Naive B cell (primary cell): Measurements from ENCODE around the gene EHD2. TPM values are rescaled to one million over a fixed set of nuclear protein-coding genes. Genes with fewer than 3 reads are reported as not detected.
"Not testable (repeated sequence)": the region's sequence is repeated elsewhere in the genome, so short reads cannot be mapped to it uniquely, and the experiment has no call there.

Source experiments
- ATAC-seq, 2 donors: fragments of 150-1000 bp; cut with Tn5 transposase; 2 replicates each; pipeline ENCODE4 v1.10.0; 2021; ENCODE audit warnings: low read depth in 2 of 2, mild to moderate bottlenecking in 2 of 2, moderate library complexity in 2 of 2
- DNase-seq: peaks from one replicate; pipeline ENCODE4 v3.0.0; 2022
- H3K27ac Mint-ChIP-seq, 6 donors: one replicate each; pipeline ENCODE4 v1.8.0; 2020 to 2022; ENCODE audit warnings: mild to moderate bottlenecking in 6 of 6, mixed read lengths in 6 of 6, moderate library complexity in 5 of 6, inconsistent platforms in 2 of 6
- H3K27me3 Mint-ChIP-seq, 3 donors: one replicate each; pipeline ENCODE4 v1.8.0; 2021 to 2022; ENCODE audit warnings: mixed read lengths in 3 of 3, mild to moderate bottlenecking in 1 of 3
- H3K36me3 Mint-ChIP-seq, 2 donors: one replicate each; pipeline ENCODE4 v1.8.0; 2020 to 2022; ENCODE audit warnings: mixed read lengths in 2 of 2, inconsistent platforms in 1 of 2, mild to moderate bottlenecking in 1 of 2
- H3K4me1 Mint-ChIP-seq, 3 donors: one replicate each; pipeline ENCODE4 v1.8.0; 2020 to 2022; ENCODE audit warnings: mixed read lengths in 3 of 3, inconsistent platforms in 1 of 3, mild to moderate bottlenecking in 1 of 3, moderate library complexity in 1 of 3
- H3K4me3 Mint-ChIP-seq, 8 donors: one replicate each; pipeline ENCODE4 v1.8.0; 2020 to 2022; ENCODE audit warnings: mild to moderate bottlenecking in 8 of 8, mixed read lengths in 8 of 8, moderate library complexity in 8 of 8, inconsistent platforms in 2 of 8
- H3K9me3 Mint-ChIP-seq, 7 donors: one replicate each; pipeline ENCODE4 v1.8.0; 2020 to 2022; ENCODE audit warnings: mixed read lengths in 7 of 7, mild to moderate bottlenecking in 5 of 7, inconsistent platforms in 2 of 7, moderate library complexity in 1 of 7
- polyA plus RNA-seq, 6 donors: library from polyadenylated mRNA; unstranded; fragments of 300-500 nt; fragmentation: Illumina TruSeq; gene quantifications; one replicate each; pipeline ENCODE4 v1.2.3, GENCODE V29; 2021; ENCODE audit warnings: low read depth in 6 of 6

The EHD2 gene
- polyA plus RNA-seq, 6 donors from 2014 or later = not detected

GRCh38 chr19:47778049-47778953, 65.1 kb downstream of the EHD2 start, which contains the start of gene SELENOW:
SELENOW (plus strand) TSS chr19:47778703; CDS start chr19:47778786, 83 bp downstream.
- Mint-ChIP-seq H3K4me1 (peaks cover 14 to 36% (median 27%) of the 10 kb centered on the region in 3 donors), H3K36me3 (peaks cover 0 to 6% of the 10 kb centered on the region in 2 donors), H3K27me3 (no peaks in the 10 kb centered on the region), H3K4me3 (peak within 1 kb of the TSS; percentile 88 to 96 (median 93)), H3K9me3 (no peaks in the 10 kb centered on the region), H3K27ac (peak within 1 kb of the TSS; percentile 89 to 97 (median 94))
- ATAC-seq = peak; percentile 89 to 90
- peak; percentile 75 for DNase-seq

GRCh38 chr19:47778954-47779351, 65.7 kb downstream of the EHD2 start:
- Mint-ChIP-seq H3K27ac (peak overlapping the region; percentile 57 to 92 (median 73)), H3K4me1 (peaks cover 14 to 36% (median 27%) of the 10 kb centered on the region in 3 donors), H3K9me3 (no peaks in the 10 kb centered on the region), H3K4me3 (peak overlapping the region; percentile 88 to 96 (median 93)), H3K36me3 (peaks cover 0 to 6% of the 10 kb centered on the region in 2 donors), H3K27me3 (no peaks in the 10 kb centered on the region)
- no peak for DNase-seq
- no peak for ATAC-seq

- Mint-ChIP-seq H3K36me3 (peaks cover 4 to 6% of the 10 kb centered on the region in 2 donors), H3K27ac (peak overlapping the region in 3 of 6 donors; percentile 63 to 92 (median 92)), H3K4me1 (peaks cover 14 to 42% (median 27%) of the 10 kb centered on the region in 3 donors), H3K9me3 (no peaks in the 10 kb centered on the region), H3K4me3 (peak overlapping the region; percentile 88 to 96 (median 93)), H3K27me3 (no peaks in the 10 kb centered on the region)
- ATAC-seq (no peak), DNase-seq (no peak)
These were observed 66.4 kb downstream of the EHD2 start for GRCh38 chr19:47779524-47780214.

DNA sequence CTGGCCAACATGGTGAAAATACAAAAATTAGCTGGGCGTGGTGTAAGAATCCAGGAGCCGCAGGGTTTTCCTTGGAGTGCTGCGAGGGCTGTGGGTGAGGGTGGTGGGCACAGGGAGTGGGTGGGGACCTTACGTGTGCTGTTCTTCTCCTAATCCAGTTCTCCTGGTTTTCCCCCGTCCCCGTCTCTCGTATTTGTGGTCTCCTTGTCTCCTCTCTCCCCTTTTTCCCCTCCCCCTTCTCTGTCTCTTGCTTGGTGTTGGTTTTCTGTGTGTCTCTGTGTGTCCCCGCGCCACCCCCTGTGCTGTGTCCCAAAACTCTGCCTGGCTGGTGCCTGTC, 67.0 kb downstream of the EHD2 start:
- no peak for DNase-seq
- no peak for ATAC-seq
- Mint-ChIP-seq H3K36me3 (peaks cover 4 to 6% of the 10 kb centered on the region in 2 donors), H3K4me3 (peak overlapping the region; percentile 36 to 96 (median 71)), H3K27ac (peak overlapping the region in 2 of 6 donors; percentile 77 to 87), H3K4me1 (peaks cover 14 to 42% (median 27%) of the 10 kb centered on the region in 3 donors), H3K9me3 (no peaks in the 10 kb centered on the region), H3K27me3 (no peaks in the 10 kb centered on the region)

GRCh38 chr19:47781590-47782262, 68.5 kb downstream of the EHD2 start:
- H3K4me3 Mint-ChIP-seq = peak overlapping the region in 5 of 8 donors; percentile 15 to 69 (median 43)
- H3K27ac Mint-ChIP-seq = peak overlapping the region in 4 of 6 donors; percentile 26 to 91 (median 54)
- H3K27me3 Mint-ChIP-seq = no peaks in the 10 kb centered on the region
- H3K36me3 Mint-ChIP-seq = peaks cover 4 to 6% of the 10 kb centered on the region in 2 donors
- DNase-seq (no peak), ATAC-seq (no peak)
- no peaks in the 10 kb centered on the region for H3K9me3 Mint-ChIP-seq
- peaks cover 14 to 42% (median 27%) of the 10 kb centered on the region in 3 donors for H3K4me1 Mint-ChIP-seq

- DNase-seq (no peak), ATAC-seq (no peak)
- no peak overlapping the region for H3K27ac Mint-ChIP-seq
- peaks cover 8 to 15% (median 8%) of the 10 kb centered on the region in 3 donors for H3K4me1 Mint-ChIP-seq
- H3K4me3 Mint-ChIP-seq = no peak overlapping the region
- H3K36me3 Mint-ChIP-seq = peaks cover under 1 to 4% of the 10 kb centered on the region in 2 donors
- H3K9me3 Mint-ChIP-seq = no peaks in the 10 kb centered on the region
- H3K27me3 Mint-ChIP-seq = peaks cover 0 to 9% (median 6%) of the 10 kb centered on the region in 3 donors
These were observed 73.3 kb downstream of the EHD2 start for GRCh38 chr19:47786566-47786965.

GRCh38 chr19:47787307-47787706, 74.1 kb downstream of the EHD2 start:
- not testable (repeated sequence) for DNase-seq, H3K9me3 Mint-ChIP-seq, H3K27ac Mint-ChIP-seq, H3K36me3 Mint-ChIP-seq, H3K4me3 Mint-ChIP-seq, ATAC-seq, H3K27me3 Mint-ChIP-seq
- H3K4me1 Mint-ChIP-seq = peaks cover 8 to 15% (median 8%) of the 10 kb centered on the region in 3 donors

DNA sequence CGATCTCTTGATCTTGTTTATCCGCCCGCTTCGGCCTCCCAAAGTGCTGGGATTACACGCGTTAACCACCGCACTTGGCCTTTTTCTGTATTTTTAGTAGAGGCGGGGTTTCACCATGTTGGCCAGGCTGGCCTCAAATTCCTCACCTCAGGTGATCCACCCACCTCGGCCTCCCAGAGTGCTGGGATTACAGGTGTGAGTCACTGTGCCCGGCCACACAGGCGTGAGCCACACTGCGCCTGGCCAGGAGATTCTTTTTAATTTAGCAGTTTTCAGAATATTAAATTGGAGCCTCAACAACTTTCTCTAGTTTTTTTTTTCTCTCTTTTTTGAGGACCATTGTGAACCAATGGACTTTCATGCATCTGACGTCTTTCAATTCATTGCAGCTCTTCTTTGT, 76.6 kb downstream of the EHD2 start:
- not testable (repeated sequence) for H3K27ac Mint-ChIP-seq, H3K27me3 Mint-ChIP-seq, H3K9me3 Mint-ChIP-seq, H3K4me1 Mint-ChIP-seq, ATAC-seq, DNase-seq, H3K4me3 Mint-ChIP-seq, H3K36me3 Mint-ChIP-seq

GRCh38 chr19:47790398-47790814, 77.2 kb downstream of the EHD2 start:
- Mint-ChIP-seq H3K27me3 (peaks cover 2 to 9% (median 7%) of the 10 kb centered on the region in 3 donors), H3K36me3 (no peaks in the 10 kb centered on the region), H3K9me3 (peaks cover 0 to 6% (median 0%) of the 10 kb centered on the region in 7 donors), H3K4me1 (peaks cover 6 to 9% (median 8%) of the 10 kb centered on the region in 3 donors), H3K4me3 (peak overlapping the region in 1 of 8 donors; percentile 53), H3K27ac (peak overlapping the region in 1 of 6 donors; percentile 37)
- DNase-seq = peak; percentile 61
- ATAC-seq = peak; percentile 64 to 74

GRCh38 chr19:47792616-47793015, 79.4 kb downstream of the EHD2 start:
- H3K27me3 Mint-ChIP-seq = peaks cover 5 to 14% (median 9%) of the 10 kb centered on the region in 3 donors
- H3K9me3 Mint-ChIP-seq = peaks cover 0 to 6% (median 0%) of the 10 kb centered on the region in 7 donors
- ATAC-seq (no peak), DNase-seq (no peak)
- H3K36me3 Mint-ChIP-seq = no peaks in the 10 kb centered on the region
- H3K4me1 Mint-ChIP-seq = peaks cover 6 to 9% (median 8%) of the 10 kb centered on the region in 3 donors
- H3K27ac Mint-ChIP-seq = no peak overlapping the region
- H3K4me3 Mint-ChIP-seq = no peak overlapping the region
